Esophagus muscularis mucosa (tissue), 3 donors: ENCODE measurements around the gene MBNL1.

ENCODE experiments used
- CTCF ChIP-seq, 3 experiments: fragments of 200-600 bp in 2 of 3; fragments of 450-650 bp in 1 of 3; sonication (generic) in 2 of 3; IDR thresholded peaks; one replicate each; pipeline ENCODE4 v1.5.1; 2017 to 2019; ENCODE audit warnings: antibody characterized with exemption in 3 of 3, mild to moderate bottlenecking in 2 of 3, moderate library complexity in 1 of 3
- POLR2A ChIP-seq: fragments of 450-650 bp; IDR thresholded peaks from one replicate; pipeline ENCODE4 v1.6.1; 2017; ENCODE audit warnings: antibody characterized with exemption, moderate library complexity, mild to moderate bottlenecking, low read depth
- POLR2AphosphoS5 ChIP-seq, 2 donors: sonication (generic); formaldehyde crosslinking; IDR thresholded peaks; one replicate each; pipeline ENCODE4 v1.6.1; 2017; ENCODE audit warnings: antibody characterized with exemption in 2 of 2

GRCh38 chr3:152235709-152236298 lies 32.9 kb upstream of the MBNL1 start:
- TF ChIP-seq CTCF (IDR thresholded peaks at IDR 0.05) (no peak), POLR2AphosphoS5 (IDR thresholded peaks at IDR 0.05) (no peak), POLR2A (no peak)
